ENCODE results near the gene ERP44. TPM values are rescaled to one million over a fixed set of nuclear protein-coding genes. Genes with fewer than 3 reads are reported as not detected.

ERP44 gene
- total and polyA plus RNA-seq, 8 donors: 10.6 to 18.3 (median 14.7) TPM

Other genes starting within 250 kb of the ERP44 start
- gene STX17, start 192.3 kb downstream of the ERP44 start, total RNA-seq: 10 to 100 TPM; 20.9 to 27.9 (median 22.1) TPM
- gene STX17, start 192.3 kb downstream of the ERP44 start, polyA plus RNA-seq: 1 to 10 TPM; 4.0 to 7.3 TPM
- 10 to 100 TPM in 1 of 6 donors, 1 to 10 TPM in 5; 3.7 to 15.0 (median 6.5) TPM for gene INVS, start 243 bp upstream of the ERP44 start, total RNA-seq
- 1 to 10 TPM; 3.1 to 5.7 TPM for gene INVS, start 243 bp upstream of the ERP44 start, polyA plus RNA-seq

All from pancreas (tissue), 8 donors.